Endodermal cell (in vitro differentiated cells): Measurements from ENCODE around the gene PLCH2. TPM values are rescaled to one million over a fixed set of nuclear protein-coding genes. Genes with fewer than 3 reads are reported as not detected.

Source experiments
- DNase-seq: peaks from one replicate; pipeline ENCODE4 v3.0.0-alpha.2; 2017
- H3K27ac ChIP-seq: 2 replicates; pipeline ENCODE4 v1.5.1; 2013; ENCODE audit warnings: mild to moderate bottlenecking, low read depth, low read length, moderate library complexity
- H3K27me3 ChIP-seq: 2 replicates; pipeline ENCODE4 v1.6.1; 2013; ENCODE audit warnings: mild to moderate bottlenecking, low read length, moderate library complexity; ENCODE audit not compliant: insufficient read depth, control insufficient read depth, poor library complexity, severe bottlenecking
- H3K36me3 ChIP-seq: 2 replicates; pipeline ENCODE4 v1.7.0; 2013; ENCODE audit warnings: mild to moderate bottlenecking, low read length, moderate library complexity; ENCODE audit not compliant: control insufficient read depth, insufficient read depth
- H3K4me1 ChIP-seq: one replicate; pipeline ENCODE4 v1.7.0; 2013; ENCODE audit warnings: low read length; ENCODE audit not compliant: control insufficient read depth, insufficient read depth
- H3K4me3 ChIP-seq: 2 replicates; pipeline ENCODE4 v1.5.1; 2013; ENCODE audit warnings: mild to moderate bottlenecking, low read length, moderate library complexity
- H3K9ac ChIP-seq: 2 replicates; pipeline ENCODE4 v1.6.1; 2013; ENCODE audit warnings: mild to moderate bottlenecking, low read length, moderate library complexity; ENCODE audit not compliant: poor library complexity, severe bottlenecking; ENCODE audit errors: extremely low read depth
- H3K9me3 ChIP-seq: 2 replicates; pipeline ENCODE4 v1.6.1; 2013; ENCODE audit warnings: mild to moderate bottlenecking, low read length, moderate library complexity; ENCODE audit not compliant: control insufficient read depth
- H3K27ac Mint-ChIP-seq: 2 replicates; pipeline ENCODE4 v1.8.0; 2020; ENCODE audit warnings: mixed read lengths
- H3K27me3 Mint-ChIP-seq: 2 replicates; pipeline ENCODE4 v1.8.0; 2021; ENCODE audit warnings: mild to moderate bottlenecking, mixed read lengths; ENCODE audit not compliant: insufficient read depth
- H3K36me3 Mint-ChIP-seq: 2 replicates; pipeline ENCODE4 v1.8.0; 2020; ENCODE audit warnings: low read depth, mixed read lengths
- H3K4me1 Mint-ChIP-seq: 2 replicates; pipeline ENCODE4 v1.8.0; 2020; ENCODE audit warnings: mixed read lengths
- H3K4me3 Mint-ChIP-seq: 2 replicates; pipeline ENCODE4 v1.8.0; 2020; ENCODE audit warnings: mild to moderate bottlenecking, moderate library complexity, mixed read lengths
- H3K9me3 Mint-ChIP-seq: 2 replicates; pipeline ENCODE4 v1.8.0; 2020; ENCODE audit warnings: mild to moderate bottlenecking, mixed read lengths
- WGBS, 2 experiments: methylation state at CpG; one replicate each; pipeline versions ENCODE4 v1.1.5 to v1.1.7; 2013; ENCODE audit warnings: missing lambda C conversion rate in 2 of 2, mixed read lengths in 1 of 2; ENCODE audit not compliant: insufficient coverage in 1 of 2, insufficient read length in 1 of 2; 5-methylcytosine and 5-hydroxymethylcytosine counted together
- total RNA-seq, 2 donors: library from RNA; stranded (reverse); fragmentation: NEBNext Ultra II Directional in 1 of 2; extraction: Animal tissue kit (Norgen Biotek cat#: 25700) in 1 of 2; gene quantifications; 2 replicates in 1 of 2; 3 replicates in 1 of 2; pipeline ENCODE4 v1.2.1, GENCODE V29; 2021
- TF ChIP-seq, protein P1 (sequence below): fragments of 200-600 bp; sonication (generic); conservative IDR thresholded peaks from 2 replicates; pipeline ENCODE4 v1.5.0; 2021; ENCODE audit warnings: antibody characterized with exemption, mild to moderate bottlenecking

Gene PLCH2
- total RNA-seq, 2 donors from 2014 or later = 0.18 to 0.31 TPM

DNA sequence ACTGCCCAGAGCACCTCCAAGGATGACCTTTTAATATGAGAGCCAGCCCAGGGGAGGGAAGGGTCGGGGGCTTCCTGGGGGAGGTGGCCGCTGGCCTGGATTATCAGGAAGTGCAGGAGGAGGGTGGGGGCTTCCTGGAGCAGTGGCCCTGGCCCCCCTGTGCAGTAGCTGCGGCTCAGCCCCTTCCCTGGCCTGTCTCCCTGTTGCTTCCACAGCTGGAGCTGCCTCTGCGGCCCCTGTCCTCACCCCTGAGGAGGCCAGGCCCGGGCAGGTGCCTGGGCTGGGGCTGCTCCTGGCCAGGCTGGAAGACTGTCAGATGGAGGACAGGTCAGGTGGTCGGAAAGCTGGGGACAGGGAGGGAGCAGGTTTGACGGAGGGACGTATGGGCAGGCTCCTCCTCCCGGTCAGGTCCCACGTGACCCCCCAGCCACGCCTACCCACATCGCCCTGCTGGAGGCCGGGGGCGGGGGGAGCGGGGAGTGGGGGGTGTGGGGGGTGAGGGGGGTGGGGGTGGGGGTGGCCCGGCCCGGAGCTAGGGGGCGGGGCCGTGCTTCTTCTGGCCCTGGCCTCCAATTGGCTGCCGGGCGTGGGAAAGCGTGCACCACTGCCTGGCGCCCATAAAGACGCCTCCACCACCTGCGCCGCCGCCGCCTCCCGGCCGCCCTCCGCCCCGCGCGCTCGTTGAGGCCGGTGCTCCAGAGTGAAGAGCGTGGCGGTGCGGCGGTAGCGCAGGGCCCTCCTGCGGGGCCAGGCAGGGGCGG is 69.8 kb downstream of the PLCH2 start:
- Mint-ChIP-seq H3K36me3 (no peaks in the 10 kb centered on the region), H3K27me3 (peaks cover 11% of the 10 kb centered on the region), H3K4me1 (no peaks in the 10 kb centered on the region), H3K4me3 (peak overlapping the region; percentile 60), H3K27ac (no peak overlapping the region), H3K9me3 (no peaks in the 10 kb centered on the region)
- 2 to 5% methylated on average over 11 to 33 of the region's 43 CpGs for WGBS, 2 experiments
- no peaks in the 10 kb centered on the region for H3K9me3 ChIP-seq
- peaks cover 7% of the 10 kb centered on the region for H3K27me3 ChIP-seq
- DNase-seq = peak; percentile 98
- no peaks in the 10 kb centered on the region for H3K4me1 ChIP-seq
- peak overlapping the region; percentile 94 for H3K27ac ChIP-seq
- peak overlapping the region; percentile 82 for H3K4me3 ChIP-seq
- no peaks in the 10 kb centered on the region for H3K36me3 ChIP-seq
- peak overlapping the region; percentile 57 for H3K9ac ChIP-seq
- TF ChIP-seq, protein P1, sequence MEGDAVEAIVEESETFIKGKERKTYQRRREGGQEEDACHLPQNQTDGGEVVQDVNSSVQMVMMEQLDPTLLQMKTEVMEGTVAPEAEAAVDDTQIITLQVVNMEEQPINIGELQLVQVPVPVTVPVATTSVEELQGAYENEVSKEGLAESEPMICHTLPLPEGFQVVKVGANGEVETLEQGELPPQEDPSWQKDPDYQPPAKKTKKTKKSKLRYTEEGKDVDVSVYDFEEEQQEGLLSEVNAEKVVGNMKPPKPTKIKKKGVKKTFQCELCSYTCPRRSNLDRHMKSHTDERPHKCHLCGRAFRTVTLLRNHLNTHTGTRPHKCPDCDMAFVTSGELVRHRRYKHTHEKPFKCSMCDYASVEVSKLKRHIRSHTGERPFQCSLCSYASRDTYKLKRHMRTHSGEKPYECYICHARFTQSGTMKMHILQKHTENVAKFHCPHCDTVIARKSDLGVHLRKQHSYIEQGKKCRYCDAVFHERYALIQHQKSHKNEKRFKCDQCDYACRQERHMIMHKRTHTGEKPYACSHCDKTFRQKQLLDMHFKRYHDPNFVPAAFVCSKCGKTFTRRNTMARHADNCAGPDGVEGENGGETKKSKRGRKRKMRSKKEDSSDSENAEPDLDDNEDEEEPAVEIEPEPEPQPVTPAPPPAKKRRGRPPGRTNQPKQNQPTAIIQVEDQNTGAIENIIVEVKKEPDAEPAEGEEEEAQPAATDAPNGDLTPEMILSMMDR = no peak

DNA sequence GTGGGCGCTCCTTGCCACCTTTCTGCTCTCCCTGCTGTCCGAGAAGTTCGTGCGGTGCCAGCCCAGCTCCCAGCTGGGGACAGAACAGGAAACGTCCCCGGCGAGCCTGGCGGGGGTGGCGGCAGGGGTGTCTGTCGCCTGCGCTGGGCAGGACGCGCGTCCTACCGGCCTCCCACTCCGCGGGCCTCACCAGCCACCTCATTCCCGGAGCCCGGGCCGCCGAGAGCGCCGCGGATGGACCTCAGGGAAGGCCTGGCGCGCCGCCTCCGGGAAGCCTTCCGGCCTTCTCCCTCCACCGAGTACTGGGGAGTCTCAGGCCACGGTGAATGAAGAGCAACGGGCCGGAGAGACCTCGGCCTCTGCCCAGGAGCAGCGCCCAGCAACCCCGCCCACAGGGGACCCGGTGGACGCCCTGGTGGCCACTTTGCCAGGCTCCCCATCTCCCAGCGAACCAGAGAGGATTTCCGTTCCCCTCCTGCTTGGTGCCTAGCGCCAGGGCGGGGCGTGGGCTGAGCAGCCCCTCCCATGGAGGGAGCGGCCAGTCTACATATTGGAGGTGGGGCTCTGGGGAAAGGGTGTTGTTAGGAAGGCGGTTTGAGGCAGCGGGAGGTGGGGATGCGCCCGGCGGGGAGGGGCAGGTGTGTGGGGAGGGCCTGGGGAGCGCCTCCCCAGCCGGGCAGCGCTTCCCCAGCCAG is 70.6 kb downstream of the PLCH2 start:
- TF ChIP-seq, protein P1 = peak; percentile 57
- Histone ChIP-seq H3K9ac (peak overlapping the region; percentile 57), H3K27ac (peak overlapping the region; percentile 90), H3K36me3 (no peaks in the 10 kb centered on the region), H3K9me3 (no peaks in the 10 kb centered on the region), H3K4me1 (no peaks in the 10 kb centered on the region), H3K4me3 (peak overlapping the region; percentile 82), H3K27me3 (no peaks in the 10 kb centered on the region)
- no peaks in the 10 kb centered on the region for H3K36me3 Mint-ChIP-seq
- peak; percentile 96 for DNase-seq
- H3K4me3 Mint-ChIP-seq = peak overlapping the region; percentile 60
- H3K27ac Mint-ChIP-seq = peak overlapping the region; percentile 78
- H3K4me1 Mint-ChIP-seq = no peaks in the 10 kb centered on the region
- H3K27me3 Mint-ChIP-seq = peaks cover 6% of the 10 kb centered on the region
- WGBS, 2 experiments = 0 to 1% methylated on average over 6 to 52 of the region's 52 CpGs
- no peaks in the 10 kb centered on the region for H3K9me3 Mint-ChIP-seq

DNA sequence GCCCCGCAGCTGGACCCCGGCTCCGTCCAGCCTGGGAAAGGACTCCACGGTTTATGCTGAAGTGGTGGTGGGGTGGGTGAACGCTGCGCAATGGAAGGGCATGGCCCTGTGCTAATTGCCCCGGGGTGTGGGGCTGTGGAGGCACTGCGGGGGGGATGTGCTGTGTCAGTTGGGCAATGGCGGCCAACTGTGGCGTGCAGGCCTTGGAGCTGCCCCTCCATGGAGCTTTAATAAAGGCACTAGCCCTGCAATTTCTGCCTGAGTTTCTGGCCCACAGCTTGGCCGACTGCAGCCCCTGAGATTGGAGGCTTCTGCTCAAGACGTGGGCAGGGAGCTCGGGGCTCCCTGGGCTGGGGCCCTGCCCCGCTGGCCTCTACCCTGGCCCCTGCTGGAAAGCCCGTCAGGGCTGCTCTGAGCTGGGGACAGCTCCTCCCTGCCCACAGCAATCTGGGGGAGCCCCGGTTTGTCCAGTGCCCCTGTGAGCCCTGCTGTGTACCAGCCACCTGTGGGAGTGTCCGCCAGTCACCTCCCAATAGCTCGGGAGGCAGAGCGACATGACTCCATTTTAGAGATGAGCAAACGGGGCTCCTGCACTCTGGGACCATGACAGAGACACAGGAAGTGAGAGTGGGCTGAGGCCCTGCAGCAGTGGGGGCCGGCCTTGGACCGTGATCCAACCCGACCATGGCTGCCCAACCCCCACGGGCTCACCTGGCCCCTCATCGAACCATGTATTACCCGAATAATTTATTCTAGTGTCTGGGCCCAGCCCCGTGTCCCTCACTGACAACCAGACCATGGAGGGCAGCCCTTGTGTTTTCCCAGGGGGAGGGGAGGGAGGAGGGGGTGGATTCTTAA is 71.3 kb downstream of the PLCH2 start:
- Histone ChIP-seq H3K36me3 (no peaks in the 10 kb centered on the region), H3K27me3 (no peaks in the 10 kb centered on the region), H3K4me1 (no peaks in the 10 kb centered on the region), H3K4me3 (peak overlapping the region; percentile 82), H3K27ac (peak overlapping the region; percentile 90), H3K9me3 (no peaks in the 10 kb centered on the region), H3K9ac (peak overlapping the region; percentile 30)
- Mint-ChIP-seq H3K27me3 (no peaks in the 10 kb centered on the region), H3K4me1 (no peaks in the 10 kb centered on the region), H3K36me3 (no peaks in the 10 kb centered on the region), H3K4me3 (peak overlapping the region; percentile 60), H3K9me3 (no peaks in the 10 kb centered on the region), H3K27ac (peak overlapping the region; percentile 78)
- 19 to 26% methylated on average over 13 to 27 of the region's 27 CpGs for WGBS, 2 experiments
- no peak for DNase-seq
- TF ChIP-seq, protein P1 = no peak
